Endothelial cell of umbilical vein (primary cell): ENCODE results near the gene TWF2. TPM values are rescaled to one million over a fixed set of nuclear protein-coding genes. Genes with fewer than 3 reads are reported as not detected.

Experiments used
- BruUV-seq: library from RNA; stranded (reverse); fragments of 400-500 nt; replicated peaks from 2 replicates; lab custom pipeline; 2021; lab: Mats Ljungman, UMichigan
- CTCF ChIA-PET: fragments of 300-600, 350-600 bp; sonication (Branson Sonifier 250); formaldehyde crosslinking; loops from one replicate; lab custom pipeline; 2021; ENCODE audit warnings: antibody characterized with exemption, inconsistent platforms; lab: Charles Lee
- POLR2A ChIA-PET: fragments of 300-600, 350-600 bp; sonication (Branson Sonifier 250); formaldehyde crosslinking; loops from one replicate; lab custom pipeline; 2021; ENCODE audit warnings: antibody characterized with exemption, inconsistent platforms; lab: Charles Lee
- DNase-seq: peaks from one replicate; pipeline ENCODE4 v3.0.0-alpha.2; 2011; ENCODE audit warnings: low read depth, low spot score
- FAIRE-seq: peaks from 2 replicates; lab custom pipeline; 2011; peaks lifted over from hg19 to GRCh38; lab: Jason Lieb, UNC
- H2AFZ ChIP-seq: 2 replicates; pipeline ENCODE4 v1.6.0; 2012; ENCODE audit warnings: low read depth, low read length, control low read depth, inconsistent platforms
- H3K27ac ChIP-seq: 2 replicates; pipeline ENCODE4 v1.5.1; 2011; ENCODE audit warnings: low read depth, mild to moderate bottlenecking, control low read depth, low read length, moderate library complexity; ENCODE audit not compliant: insufficient read depth
- H3K27me3 ChIP-seq, 2 experiments: 2 replicates each; pipeline versions ENCODE4 v1.6.0 to v1.6.1; 2011; ENCODE audit warnings: low read length in 2 of 2, mixed read lengths in 1 of 2; ENCODE audit not compliant: control insufficient read depth in 2 of 2, insufficient read depth in 2 of 2
- H3K36me3 ChIP-seq, 2 experiments: 2 replicates in 1 of 2; 3 replicates in 1 of 2; pipeline ENCODE4 v1.5.1; 2011; ENCODE audit warnings: low read length in 2 of 2, mild to moderate bottlenecking in 1 of 2, moderate library complexity in 1 of 2; ENCODE audit not compliant: control insufficient read depth in 2 of 2, insufficient read depth in 2 of 2; ENCODE audit errors: extremely low read depth in 1 of 2
- H3K4me1 ChIP-seq: 3 replicates; pipeline ENCODE4 v1.5.1; 2011; ENCODE audit warnings: mild to moderate bottlenecking, low read length; ENCODE audit not compliant: control insufficient read depth, insufficient read depth; ENCODE audit errors: extremely low read depth
- H3K4me2 ChIP-seq: 2 replicates; pipeline ENCODE4 v1.6.1; 2011; ENCODE audit warnings: low read length, control low read depth, mixed read lengths; ENCODE audit not compliant: insufficient read depth
- H3K4me3 ChIP-seq, 3 experiments: fragments of 200-600 bp in 1 of 3; sonication (generic), shearing (Covaris generic) in 1 of 3; replicated peaks in 1 of 3; 2 replicates each; pipeline ENCODE4 v1.5.1; 2011 to 2016; ENCODE audit warnings: control low read depth in 3 of 3, low read length in 3 of 3, mild to moderate bottlenecking in 2 of 3, inconsistent platforms in 1 of 3, low read depth in 1 of 3, moderate library complexity in 1 of 3; ENCODE audit not compliant: insufficient read depth in 1 of 3
- H3K79me2 ChIP-seq: 2 replicates; pipeline ENCODE4 v1.6.0; 2012; ENCODE audit warnings: low read length, inconsistent platforms; ENCODE audit not compliant: control insufficient read depth, insufficient read depth
- H3K9ac ChIP-seq: replicated peaks from 2 replicates; pipeline ENCODE3; 2011; ENCODE audit warnings: low read length, control low read depth; ENCODE audit not compliant: insufficient read depth; ENCODE audit errors: extremely low read depth
- H3K9me1 ChIP-seq: replicated peaks from 3 replicates; pipeline ENCODE4 v1.6.0; 2011; ENCODE audit warnings: mild to moderate bottlenecking, low read length; ENCODE audit not compliant: control insufficient read depth, insufficient read depth; ENCODE audit errors: extremely low read depth
- H3K9me3 ChIP-seq: replicated peaks from 2 replicates; pipeline ENCODE4 v1.5.1; 2012; ENCODE audit warnings: low read length, inconsistent platforms; ENCODE audit not compliant: control insufficient read depth, insufficient read depth
- H4K20me1 ChIP-seq: replicated peaks from 2 replicates; pipeline ENCODE3; 2011; ENCODE audit warnings: mild to moderate bottlenecking, low read length; ENCODE audit not compliant: control insufficient read depth, insufficient read depth; ENCODE audit errors: extremely low read depth
- EZH2 ChIP-seq: IDR thresholded peaks from 2 replicates; pipeline ENCODE4 v1.6.1; 2012; ENCODE audit warnings: borderline replicate concordance, low read depth, mild to moderate bottlenecking, moderate library complexity, low read length, inconsistent platforms; ENCODE audit not compliant: severe bottlenecking
- FOS ChIP-seq: IDR thresholded peaks from 2 replicates; pipeline ENCODE4 v1.6.1; 2011; ENCODE audit warnings: mild to moderate bottlenecking, low read length, moderate library complexity, borderline replicate concordance; ENCODE audit not compliant: insufficient read depth
- GATA2 ChIP-seq: IDR thresholded peaks from 2 replicates; pipeline ENCODE4 v1.7.0; 2011; ENCODE audit warnings: low read depth, mild to moderate bottlenecking, moderate library complexity, mixed read lengths, low read length; ENCODE audit not compliant: insufficient read length, insufficient read depth
- JUN ChIP-seq: IDR thresholded peaks from 2 replicates; pipeline ENCODE4 v1.6.1; 2011; ENCODE audit warnings: borderline replicate concordance, low read depth; ENCODE audit not compliant: insufficient read length, insufficient read depth
- MYC ChIP-seq: IDR thresholded peaks from one replicate; pipeline ENCODE4 v1.6.1; 2011; ENCODE audit warnings: mild to moderate bottlenecking, low read depth, low read length
- POLR2A ChIP-seq: IDR thresholded peaks from 2 replicates; pipeline ENCODE4 v1.6.1; 2012; ENCODE audit warnings: low read depth, mild to moderate bottlenecking, control low read depth, low read length
- POLR2AphosphoS5 ChIP-seq: IDR thresholded peaks from 2 replicates; pipeline ENCODE4 v1.6.1; 2012; ENCODE audit warnings: low read depth, mild to moderate bottlenecking, control low read depth, low read length, moderate library complexity; ENCODE audit not compliant: insufficient read depth
- dilution Hi-C: fragments of 300-500 bp; cut with MboI; formaldehyde crosslinking; loops from one replicate; pipeline ENCODE4 v1.15.0; 2019; ENCODE audit warnings: low sequenced_read_pairs; ENCODE audit not compliant: extremely low pct_ligation_motif_present
- intact Hi-C: fragments of 100-400 bp; cut with micrococcal nuclease; formaldehyde crosslinking; loops from one replicate; pipeline ENCODE4 v1.10.0; 2022
- polyA plus RNA-seq, 4 experiments: library from polyadenylated mRNA; depleted of rRNA in 3 of 4; stranded (reverse) in 3 of 4; unstranded in 1 of 4; fragments of >200 nt; gene quantifications; 2 replicates each; pipeline versions ENCODE4 v1.2.1 to v1.2.3, GENCODE V29; 2011 to 2012; ENCODE audit warnings: missing spikeins in 1 of 4
- total RNA-seq: library from RNA; stranded (reverse); gene quantifications from 2 replicates; pipeline ENCODE4 v1.2.3, GENCODE V29; 2021
- TF ChIP-seq, protein P1 (sequence below), 2 donors: IDR thresholded peaks; 1 replicate in 1 of 2; 2 replicates in 1 of 2; pipeline ENCODE4 v1.5.1; 2011; ENCODE audit warnings: low read length in 2 of 2, mild to moderate bottlenecking in 2 of 2, moderate library complexity in 2 of 2, control low read depth in 1 of 2, inconsistent platforms in 1 of 2, low read depth in 1 of 2; ENCODE audit not compliant: insufficient read depth in 1 of 2; ENCODE audit errors: extremely low read depth in 1 of 2
- TF ChIP-seq, protein P2 (sequence below): IDR thresholded peaks from 2 replicates; pipeline ENCODE4 v1.6.1; 2011; ENCODE audit not compliant: insufficient read depth, insufficient read length

TWF2 gene
- total and polyA plus RNA-seq, 2 donors (not counting 3 experiments of a cell fraction or from before 2014, with no cell fraction given), result 82.9 to 134 TPM

DNA sequence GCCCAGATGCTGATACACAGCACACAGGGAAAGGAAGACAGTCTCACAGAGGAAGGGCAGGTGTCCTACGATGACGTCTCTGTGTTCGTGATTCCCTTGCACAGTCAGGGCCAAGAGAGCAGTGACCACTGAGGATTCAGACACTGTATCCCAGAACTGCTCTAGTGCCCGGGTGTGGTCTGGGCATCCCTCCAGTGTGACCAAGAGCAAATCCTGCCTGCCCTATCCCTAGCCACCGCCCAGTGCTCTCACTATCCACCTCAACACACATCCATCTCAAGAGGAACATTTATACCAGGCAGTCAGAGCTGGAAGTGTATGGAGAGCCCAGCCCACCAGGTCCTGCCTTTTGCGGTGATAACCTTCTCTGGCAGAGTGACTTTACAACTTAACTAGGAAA is 10.7 kb upstream of the TWF2 start:
- H3K9me3 ChIP-seq, result no peaks in the 10 kb centered on the region
- BruUV-seq, result no TSS peak
- no peak overlapping the region for H3K4me3 ChIP-seq
- H3K27me3 ChIP-seq, result no peaks in the 10 kb centered on the region
- H3K9ac ChIP-seq, result no peak overlapping the region
- H3K27ac ChIP-seq, result no peak overlapping the region
- no peak for TF ChIP-seq POLR2A
- no peak for TF ChIP-seq POLR2AphosphoS5
- TF ChIP-seq FOS, result no peak
- TF ChIP-seq, protein P1, sequence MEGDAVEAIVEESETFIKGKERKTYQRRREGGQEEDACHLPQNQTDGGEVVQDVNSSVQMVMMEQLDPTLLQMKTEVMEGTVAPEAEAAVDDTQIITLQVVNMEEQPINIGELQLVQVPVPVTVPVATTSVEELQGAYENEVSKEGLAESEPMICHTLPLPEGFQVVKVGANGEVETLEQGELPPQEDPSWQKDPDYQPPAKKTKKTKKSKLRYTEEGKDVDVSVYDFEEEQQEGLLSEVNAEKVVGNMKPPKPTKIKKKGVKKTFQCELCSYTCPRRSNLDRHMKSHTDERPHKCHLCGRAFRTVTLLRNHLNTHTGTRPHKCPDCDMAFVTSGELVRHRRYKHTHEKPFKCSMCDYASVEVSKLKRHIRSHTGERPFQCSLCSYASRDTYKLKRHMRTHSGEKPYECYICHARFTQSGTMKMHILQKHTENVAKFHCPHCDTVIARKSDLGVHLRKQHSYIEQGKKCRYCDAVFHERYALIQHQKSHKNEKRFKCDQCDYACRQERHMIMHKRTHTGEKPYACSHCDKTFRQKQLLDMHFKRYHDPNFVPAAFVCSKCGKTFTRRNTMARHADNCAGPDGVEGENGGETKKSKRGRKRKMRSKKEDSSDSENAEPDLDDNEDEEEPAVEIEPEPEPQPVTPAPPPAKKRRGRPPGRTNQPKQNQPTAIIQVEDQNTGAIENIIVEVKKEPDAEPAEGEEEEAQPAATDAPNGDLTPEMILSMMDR (IDR thresholded peaks at IDR 0.05; ENCODE audit: extremely low read depth in 1 of 2, insufficient read depth in 1 of 2, low read depth in 1 of 2, low read length in 2 of 2), result no peak
- TF ChIP-seq, protein P2, sequence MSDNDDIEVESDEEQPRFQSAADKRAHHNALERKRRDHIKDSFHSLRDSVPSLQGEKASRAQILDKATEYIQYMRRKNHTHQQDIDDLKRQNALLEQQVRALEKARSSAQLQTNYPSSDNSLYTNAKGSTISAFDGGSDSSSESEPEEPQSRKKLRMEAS, result no peak
- no peak for TF ChIP-seq EZH2
- no peak for TF ChIP-seq MYC
- no peak for TF ChIP-seq JUN
- TF ChIP-seq GATA2, result no peak
- POLR2A ChIA-PET, result no interaction called here
- H3K79me2 ChIP-seq, result no peaks in the 10 kb centered on the region
- no peaks in the 10 kb centered on the region for H3K9me1 ChIP-seq
- H2AFZ ChIP-seq, result no peak overlapping the region
- H3K36me3 ChIP-seq, result peaks cover 0 to 22% of the 10 kb centered on the region in 2 experiments
- FAIRE-seq, result no peak
- no peaks in the 10 kb centered on the region for H4K20me1 ChIP-seq
- H3K4me1 ChIP-seq, result peaks cover 18% of the 10 kb centered on the region
- DNase-seq, result no peak
- intact Hi-C loops (no loop called here), dilution Hi-C loops (no loop called here)
- no peak overlapping the region for H3K4me2 ChIP-seq
- CTCF ChIA-PET, result interaction anchor here (1.2 to 2.4 kb wide), 6 partner anchors 11 to 30 kb away, joined by 3 to 12 read pairs (median 7); partner anchors contain the start of gene TWF2
